CD4-positive, CD25-positive, alpha-beta regulatory T cell (primary cell): ENCODE results near the gene TAMALIN. TPM values are rescaled to one million over a fixed set of nuclear protein-coding genes. Genes with fewer than 3 reads are reported as not detected.
A peak's percentile ranks its signal among the peaks of the same experiment; 100 is the strongest.

ENCODE experiments used
- ATAC-seq, 2 donors: fragments of 150-1000 bp; cut with Tn5 transposase; one replicate each; pipeline ENCODE4 v1.10.0; 2021; ENCODE audit warnings: low read depth in 2 of 2, moderate number of reproducible peaks in 2 of 2, moderate library complexity in 1 of 2
- DNase-seq, 3 donors: peaks; one replicate each; pipeline versions ENCODE4 v3.0.0 to v3.0.0-alpha.2; 2012 to 2022; ENCODE audit warnings: mixed read lengths in 1 of 3
- H3K27ac ChIP-seq: one replicate; pipeline ENCODE4 v1.7.0; 2013; ENCODE audit warnings: mild to moderate bottlenecking, low read length; ENCODE audit not compliant: insufficient read depth, poor library complexity, severe bottlenecking
- H3K27me3 ChIP-seq: one replicate; pipeline ENCODE4 v1.7.0; 2013; ENCODE audit warnings: low read length; ENCODE audit not compliant: control insufficient read depth, insufficient read depth
- H3K36me3 ChIP-seq: one replicate; pipeline ENCODE4 v1.7.0; 2013; ENCODE audit warnings: mild to moderate bottlenecking, low read length, moderate library complexity; ENCODE audit not compliant: control insufficient read depth, insufficient read depth
- H3K4me1 ChIP-seq: 2 replicates; pipeline ENCODE4 v1.7.0; 2013; ENCODE audit warnings: mild to moderate bottlenecking, low read length; ENCODE audit not compliant: insufficient read depth, control insufficient read depth, poor library complexity, severe bottlenecking
- H3K4me3 ChIP-seq: one replicate; pipeline ENCODE4 v1.7.0; 2013; ENCODE audit warnings: low read depth, mild to moderate bottlenecking, low read length, moderate library complexity
- H3K9me3 ChIP-seq, 2 experiments: 1 replicate in 1 of 2; 2 replicates in 1 of 2; pipeline ENCODE4 v1.7.0; 2013; ENCODE audit warnings: low read length in 2 of 2, mild to moderate bottlenecking in 1 of 2, moderate library complexity in 1 of 2; ENCODE audit not compliant: control insufficient read depth in 2 of 2
- H3K27ac Mint-ChIP-seq, 3 donors: one replicate each; pipeline ENCODE4 v1.8.0; 2020 to 2022; ENCODE audit warnings: mild to moderate bottlenecking in 3 of 3, mixed read lengths in 3 of 3, moderate library complexity in 2 of 3
- H3K27me3 Mint-ChIP-seq: one replicate; pipeline ENCODE4 v1.8.0; 2022; ENCODE audit warnings: mild to moderate bottlenecking, mixed read lengths
- H3K36me3 Mint-ChIP-seq: one replicate; pipeline ENCODE4 v1.8.0; 2020; ENCODE audit warnings: mixed read lengths
- H3K4me1 Mint-ChIP-seq, 4 donors: one replicate each; pipeline ENCODE4 v1.8.0; 2020 to 2022; ENCODE audit warnings: mixed read lengths in 4 of 4, mild to moderate bottlenecking in 1 of 4
- H3K4me3 Mint-ChIP-seq, 4 donors: one replicate each; pipeline ENCODE4 v1.8.0; 2020 to 2022; ENCODE audit warnings: mild to moderate bottlenecking in 4 of 4, mixed read lengths in 4 of 4, moderate library complexity in 3 of 4
- H3K9me3 Mint-ChIP-seq, 7 donors: one replicate each; pipeline ENCODE4 v1.8.0; 2020 to 2022; ENCODE audit warnings: mixed read lengths in 7 of 7, mild to moderate bottlenecking in 3 of 7, moderate library complexity in 2 of 7
- polyA plus RNA-seq, 4 donors: library from polyadenylated mRNA; unstranded; fragments of 300-500 nt; fragmentation: Illumina TruSeq; gene quantifications; one replicate each; pipeline ENCODE4 v1.2.3, GENCODE V29; 2021
- total RNA-seq: library from RNA; stranded (reverse); gene quantifications from one replicate; pipeline ENCODE4 v1.2.3, GENCODE V29; 2022

TAMALIN gene
- total and polyA plus RNA-seq, 5 donors from 2014 or later = 0.37 to 253 (median 1.1) TPM

DNA sequence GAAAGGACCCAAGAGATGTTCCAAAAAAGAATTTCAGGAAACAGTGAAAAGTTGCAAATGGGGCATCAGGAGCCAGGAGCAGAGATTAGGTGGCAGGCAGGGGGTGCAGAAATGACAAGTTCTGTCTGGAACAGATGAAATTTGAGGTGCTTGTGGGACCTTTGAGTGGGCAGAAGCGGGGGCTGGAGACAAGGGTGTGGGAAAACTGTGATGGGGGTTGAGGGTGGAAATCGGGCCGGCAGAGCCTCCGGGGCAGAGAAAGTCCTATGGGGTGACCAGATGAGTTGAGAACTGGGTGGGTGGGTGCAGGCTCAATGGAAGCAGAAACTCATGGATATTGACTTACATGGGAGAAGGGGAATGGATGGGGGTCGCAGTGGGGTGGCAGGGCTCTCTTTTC, 42.9 kb downstream of the TAMALIN start:
- Histone ChIP-seq H3K4me1 (peaks cover 31% of the 10 kb centered on the region), H3K9me3 (no peaks in the 10 kb centered on the region), H3K36me3 (no peaks in the 10 kb centered on the region), H3K27me3 (no peaks in the 10 kb centered on the region), H3K27ac (no peak overlapping the region), H3K4me3 (no peak overlapping the region)
- Mint-ChIP-seq H3K4me1 (peaks cover 0 to 41% (median 27%) of the 10 kb centered on the region in 4 donors), H3K27me3 (peaks cover 7% of the 10 kb centered on the region), H3K27ac (peak overlapping the region in 2 of 3 donors; percentile 98 to 100), H3K36me3 (no peaks in the 10 kb centered on the region), H3K9me3 (no peaks in the 10 kb centered on the region), H3K4me3 (peak overlapping the region; percentile 93 to 99 (median 95))
- DNase-seq = no peak
- no peak for ATAC-seq

DNA sequence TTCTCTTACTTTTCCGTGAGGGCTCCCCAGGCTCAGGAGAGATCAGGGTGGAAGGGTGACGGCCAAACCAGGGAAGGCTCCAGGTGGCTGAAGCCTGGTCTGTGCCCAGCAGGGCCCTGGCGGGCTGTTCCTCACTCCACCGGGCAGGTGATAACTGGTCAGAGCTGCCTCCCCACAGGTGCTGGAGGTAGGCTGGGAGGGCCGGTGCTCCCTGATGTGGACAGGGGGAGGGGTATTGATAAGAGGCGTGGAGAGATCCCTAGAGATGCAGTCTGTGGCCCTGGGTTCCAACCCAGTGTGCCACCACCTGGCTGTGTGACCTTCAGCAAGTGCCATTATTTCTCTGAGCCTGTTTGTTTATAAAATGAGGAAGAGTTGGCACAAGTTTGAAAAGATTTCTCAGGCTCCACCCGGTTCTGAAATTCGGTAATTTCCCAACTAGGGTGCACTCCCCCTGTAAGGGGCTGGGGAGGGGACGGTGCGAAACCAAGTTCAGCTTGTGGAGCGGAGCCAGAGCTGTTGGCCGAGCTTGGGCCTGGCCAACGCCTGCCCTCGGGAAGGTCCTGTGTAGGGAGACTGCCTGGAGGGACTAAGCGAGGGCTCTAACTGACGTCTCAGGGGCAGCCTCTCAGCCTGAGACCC, 43.5 kb downstream of the TAMALIN start:
- H3K9me3 Mint-ChIP-seq = no peaks in the 10 kb centered on the region
- Histone ChIP-seq H3K27me3 (no peaks in the 10 kb centered on the region), H3K36me3 (no peaks in the 10 kb centered on the region), H3K4me3 (peak overlapping the region; percentile 51), H3K4me1 (peaks cover 31% of the 10 kb centered on the region), H3K27ac (peak overlapping the region; percentile 96), H3K9me3 (no peaks in the 10 kb centered on the region)
- ATAC-seq (no peak), DNase-seq (no peak)
- H3K4me3 Mint-ChIP-seq = peak overlapping the region; percentile 94 to 99 (median 98)
- peaks cover 0 to 41% (median 27%) of the 10 kb centered on the region in 4 donors for H3K4me1 Mint-ChIP-seq
- no peaks in the 10 kb centered on the region for H3K36me3 Mint-ChIP-seq
- H3K27ac Mint-ChIP-seq = peak overlapping the region; percentile 43 to 100 (median 98)
- H3K27me3 Mint-ChIP-seq = peaks cover 7% of the 10 kb centered on the region

DNA sequence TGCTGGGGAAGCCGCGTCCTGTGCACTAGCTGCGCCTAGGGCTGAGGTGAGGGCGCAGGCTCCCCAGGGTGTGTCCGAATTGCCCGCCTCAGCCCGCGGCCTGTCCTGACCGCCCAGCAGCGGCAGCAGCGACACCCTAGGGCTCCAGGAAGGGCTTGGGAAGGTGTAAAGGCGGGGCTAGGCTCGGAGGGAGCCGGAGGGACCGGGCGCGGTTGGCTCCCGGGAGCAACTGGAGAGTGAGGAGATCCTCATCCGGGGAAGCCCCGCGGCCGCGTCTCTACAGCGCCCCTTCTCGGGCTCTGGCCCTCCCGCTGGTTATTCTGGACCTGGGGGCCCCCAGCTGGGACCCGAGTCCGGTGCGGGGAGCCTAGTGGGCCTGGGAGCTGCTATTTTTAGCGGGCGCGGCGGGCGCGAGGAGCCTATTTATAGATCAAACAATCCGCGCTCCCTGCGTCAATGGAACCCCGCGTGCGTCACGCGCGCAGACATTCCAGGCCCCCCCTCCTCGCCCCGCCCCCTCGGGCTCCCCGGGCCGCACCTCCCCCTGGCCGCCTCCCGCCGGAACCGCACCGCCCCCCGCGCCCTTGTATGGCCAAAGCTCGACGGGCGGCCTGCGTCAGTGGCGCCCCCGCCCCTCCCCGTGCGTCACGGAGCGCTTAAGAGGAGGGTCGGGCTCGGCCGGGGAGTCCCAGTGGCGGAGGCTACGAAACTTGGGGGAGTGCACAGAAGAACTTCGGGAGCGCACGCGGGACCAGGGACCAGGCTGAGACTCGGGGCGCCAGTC, 44.2 kb downstream of the TAMALIN start, which contains the start of gene NR4A1:
TSS of gene NR4A1 (plus strand) at position 685 of the 784 bp plus-strand sequence. CDS start 2,887 bp downstream, outside the sequence.
- Histone ChIP-seq H3K4me1 (peaks cover 26% of the 10 kb centered on the region), H3K4me3 (peak within 1 kb of the TSS; percentile 84), H3K27me3 (no peaks in the 10 kb centered on the region), H3K36me3 (no peaks in the 10 kb centered on the region), H3K27ac (peak within 1 kb of the TSS; percentile 96), H3K9me3 (no peaks in the 10 kb centered on the region)
- DNase-seq (peak; percentile 96 to 100 (median 98)), ATAC-seq (peak; percentile 89 to 90)
- Mint-ChIP-seq H3K9me3 (no peaks in the 10 kb centered on the region), H3K27ac (peak within 1 kb of the TSS; percentile 98 to 100 (median 99)), H3K4me1 (peaks cover 0 to 38% (median 25%) of the 10 kb centered on the region in 4 donors), H3K4me3 (peak within 1 kb of the TSS; percentile 94 to 99 (median 98)), H3K27me3 (peaks cover 7% of the 10 kb centered on the region), H3K36me3 (no peaks in the 10 kb centered on the region)

DNA sequence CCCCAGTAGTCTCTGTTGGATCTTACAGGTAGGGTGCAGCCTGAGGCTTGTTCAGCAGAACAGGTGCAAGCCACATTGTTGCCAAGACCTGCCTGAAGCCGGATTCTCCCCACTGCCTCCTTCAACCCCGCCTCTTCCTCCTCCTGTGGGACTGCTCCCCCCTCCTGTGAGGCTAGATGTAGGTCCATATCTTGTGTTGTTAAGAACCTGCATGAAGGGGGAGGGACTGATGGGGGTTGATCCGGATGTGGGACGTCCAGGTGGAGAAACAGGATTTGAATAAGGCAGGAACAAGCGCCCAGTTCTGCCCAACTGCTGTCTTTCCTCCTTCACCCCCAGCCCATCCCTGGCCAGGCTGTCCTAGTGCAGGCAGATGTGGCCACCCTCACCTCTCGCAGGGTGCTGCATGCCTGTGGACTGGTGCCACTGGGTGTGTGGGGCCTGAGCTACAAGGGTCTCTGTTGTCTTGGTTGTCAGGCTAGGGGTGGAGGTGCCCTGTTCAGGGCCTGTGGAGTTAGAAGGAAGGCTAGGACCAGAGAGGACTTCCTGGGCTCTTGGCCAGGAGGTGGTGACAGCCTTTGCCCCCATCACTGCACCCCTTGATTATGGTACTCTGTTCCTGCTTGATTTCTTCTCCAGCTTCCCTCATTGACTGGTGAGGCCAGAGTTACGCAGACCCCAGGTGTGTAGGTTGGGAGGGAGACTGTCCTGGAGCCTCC, 45.9 kb downstream of the TAMALIN start:
- Histone ChIP-seq H3K36me3 (no peaks in the 10 kb centered on the region), H3K9me3 (no peaks in the 10 kb centered on the region), H3K27ac (peak overlapping the region; percentile 96), H3K27me3 (no peaks in the 10 kb centered on the region), H3K4me1 (peaks cover 26% of the 10 kb centered on the region), H3K4me3 (peak overlapping the region; percentile 84)
- H3K9me3 Mint-ChIP-seq = no peaks in the 10 kb centered on the region
- peak overlapping the region; percentile 94 to 99 (median 98) for H3K4me3 Mint-ChIP-seq
- peak overlapping the region; percentile 98 to 100 (median 99) for H3K27ac Mint-ChIP-seq
- DNase-seq = peak in 2 of 3 donors; percentile 34 to 56
- H3K36me3 Mint-ChIP-seq = no peaks in the 10 kb centered on the region
- H3K4me1 Mint-ChIP-seq = peaks cover 0 to 38% (median 19%) of the 10 kb centered on the region in 4 donors
- H3K27me3 Mint-ChIP-seq = peaks cover 7% of the 10 kb centered on the region
- no peak for ATAC-seq

DNA sequence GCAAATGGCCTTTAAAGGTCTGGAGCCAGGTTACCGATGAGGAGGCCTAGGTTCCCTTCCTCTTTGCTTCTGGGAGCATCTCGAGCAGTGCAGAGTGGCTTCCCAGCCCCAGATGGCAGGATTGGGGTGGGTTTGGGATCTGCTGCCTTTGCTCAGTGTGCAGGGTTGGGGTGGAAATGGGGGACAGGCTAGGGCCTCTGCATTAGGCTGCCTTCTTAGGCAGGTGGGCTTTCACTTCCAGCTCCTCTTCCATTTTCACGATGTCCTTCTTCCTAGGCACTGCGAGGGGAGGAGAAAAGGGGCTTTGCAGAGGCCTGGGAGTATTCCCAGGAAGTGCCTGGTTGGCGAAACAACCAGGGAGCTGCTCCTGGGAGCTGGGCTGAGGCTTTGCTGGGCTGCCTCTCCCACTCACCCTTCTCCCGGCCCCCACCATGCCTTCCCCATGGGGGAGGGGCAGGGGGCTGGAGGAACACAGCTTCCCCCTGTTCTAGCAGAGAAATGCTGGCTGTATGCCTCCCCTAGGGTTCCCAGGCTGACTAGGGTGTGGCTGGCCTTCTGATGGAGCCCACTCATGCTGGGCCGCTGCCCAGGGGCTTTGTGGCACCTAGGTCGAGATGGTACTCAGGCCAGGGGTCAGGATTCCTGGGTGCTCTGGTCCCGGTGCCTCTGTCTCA, 46.9 kb downstream of the TAMALIN start:
- ATAC-seq (no peak), DNase-seq (no peak)
- Mint-ChIP-seq H3K36me3 (no peaks in the 10 kb centered on the region), H3K27ac (peak overlapping the region; percentile 32 to 100 (median 98)), H3K4me3 (peak overlapping the region in 2 of 4 donors; percentile 10 to 99), H3K4me1 (peaks cover 0 to 38% (median 19%) of the 10 kb centered on the region in 4 donors), H3K9me3 (no peaks in the 10 kb centered on the region), H3K27me3 (peaks cover 7% of the 10 kb centered on the region)
- H3K27ac ChIP-seq = no peak overlapping the region
- no peaks in the 10 kb centered on the region for H3K9me3 ChIP-seq
- H3K36me3 ChIP-seq = no peaks in the 10 kb centered on the region
- no peak overlapping the region for H3K4me3 ChIP-seq
- H3K4me1 ChIP-seq = peaks cover 26% of the 10 kb centered on the region
- no peaks in the 10 kb centered on the region for H3K27me3 ChIP-seq

DNA sequence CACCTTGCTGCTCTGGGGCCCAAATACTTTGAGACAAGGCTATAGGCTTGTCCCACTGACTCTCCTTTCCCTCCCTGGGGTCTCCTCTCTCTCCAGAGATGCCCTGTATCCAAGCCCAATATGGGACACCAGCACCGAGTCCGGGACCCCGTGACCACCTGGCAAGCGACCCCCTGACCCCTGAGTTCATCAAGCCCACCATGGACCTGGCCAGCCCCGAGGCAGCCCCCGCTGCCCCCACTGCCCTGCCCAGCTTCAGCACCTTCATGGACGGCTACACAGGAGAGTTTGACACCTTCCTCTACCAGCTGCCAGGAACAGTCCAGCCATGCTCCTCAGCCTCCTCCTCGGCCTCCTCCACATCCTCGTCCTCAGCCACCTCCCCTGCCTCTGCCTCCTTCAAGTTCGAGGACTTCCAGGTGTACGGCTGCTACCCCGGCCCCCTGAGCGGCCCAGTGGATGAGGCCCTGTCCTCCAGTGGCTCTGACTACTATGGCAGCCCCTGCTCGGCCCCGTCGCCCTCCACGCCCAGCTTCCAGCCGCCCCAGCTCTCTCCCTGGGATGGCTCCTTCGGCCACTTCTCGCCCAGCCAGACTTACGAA, 47.6 kb downstream of the TAMALIN start:
- H3K4me3 Mint-ChIP-seq = peak overlapping the region in 1 of 4 donors; percentile 99
- peaks cover 26% of the 10 kb centered on the region for H3K4me1 ChIP-seq
- no peaks in the 10 kb centered on the region for H3K9me3 ChIP-seq
- H3K27me3 Mint-ChIP-seq = peaks cover 7% of the 10 kb centered on the region
- H3K27ac ChIP-seq = no peak overlapping the region
- peaks cover 0 to 35% (median 19%) of the 10 kb centered on the region in 4 donors for H3K4me1 Mint-ChIP-seq
- DNase-seq (no peak), ATAC-seq (no peak)
- H3K27ac Mint-ChIP-seq = peak overlapping the region in 1 of 3 donors; percentile 47
- H3K36me3 ChIP-seq = no peaks in the 10 kb centered on the region
- H3K4me3 ChIP-seq = no peak overlapping the region
- H3K36me3 Mint-ChIP-seq = no peaks in the 10 kb centered on the region
- H3K9me3 Mint-ChIP-seq = no peaks in the 10 kb centered on the region
- no peaks in the 10 kb centered on the region for H3K27me3 ChIP-seq
